Spinal cord (tissue), 10 donors: Measurements from ENCODE around the gene ZBBX. TPM values are rescaled to one million over a fixed set of nuclear protein-coding genes. Genes with fewer than 3 reads are reported as not detected.

ENCODE experiments used
- DNase-seq, 6 donors: peaks; one replicate each; pipeline versions ENCODE4 v3.0.0 to v3.0.0-alpha.2; 2013 to 2015; ENCODE audit warnings: low spot score in 6 of 6, low read depth in 4 of 6
- H3K27ac ChIP-seq: one replicate; pipeline ENCODE4 v1.5.1; 2013; ENCODE audit warnings: low read depth, low read length, control low read depth
- H3K27me3 ChIP-seq: one replicate; pipeline ENCODE4 v1.6.1; 2013; ENCODE audit warnings: low read length; ENCODE audit not compliant: control insufficient read depth, insufficient read depth
- H3K36me3 ChIP-seq: one replicate; pipeline ENCODE4 v1.6.1; 2013; ENCODE audit warnings: low read length; ENCODE audit not compliant: control insufficient read depth, insufficient read depth
- H3K4me1 ChIP-seq: one replicate; pipeline ENCODE4 v1.6.1; 2013; ENCODE audit warnings: low read length; ENCODE audit not compliant: control insufficient read depth, insufficient read depth
- H3K4me3 ChIP-seq: one replicate; pipeline ENCODE4 v1.5.1; 2013; ENCODE audit warnings: low read depth, low read length, control low read depth
- H3K9me3 ChIP-seq: one replicate; pipeline ENCODE4 v1.6.1; 2013; ENCODE audit warnings: low read length; ENCODE audit not compliant: control insufficient read depth, insufficient read depth
- WGBS: methylation state at CpG from one replicate; pipeline ENCODE4 v1.1.5; 2013; ENCODE audit warnings: missing lambda C conversion rate; ENCODE audit not compliant: insufficient coverage; 5-methylcytosine and 5-hydroxymethylcytosine counted together
- polyA plus RNA-seq, 2 donors: library from polyadenylated mRNA; unstranded; fragments of 120-200 nt; gene quantifications; one replicate each; pipeline ENCODE4 v1.2.1, GENCODE V29; 2013; ENCODE audit not compliant: insufficient read length in 2 of 2
- total RNA-seq, 2 donors: library from RNA; depleted of rRNA in 1 of 2; stranded (reverse); fragments of 120-200 nt in 1 of 2; fragments of >200 nt in 1 of 2; gene quantifications; one replicate each; pipeline versions ENCODE4 v1.2.3 to v1.2.4, GENCODE V29; 2013 to 2014
- donor health status: healthy.

Gene ZBBX
- total and polyA plus RNA-seq, 4 donors = 6.9 to 27.4 (median 11.5) TPM

DNA sequence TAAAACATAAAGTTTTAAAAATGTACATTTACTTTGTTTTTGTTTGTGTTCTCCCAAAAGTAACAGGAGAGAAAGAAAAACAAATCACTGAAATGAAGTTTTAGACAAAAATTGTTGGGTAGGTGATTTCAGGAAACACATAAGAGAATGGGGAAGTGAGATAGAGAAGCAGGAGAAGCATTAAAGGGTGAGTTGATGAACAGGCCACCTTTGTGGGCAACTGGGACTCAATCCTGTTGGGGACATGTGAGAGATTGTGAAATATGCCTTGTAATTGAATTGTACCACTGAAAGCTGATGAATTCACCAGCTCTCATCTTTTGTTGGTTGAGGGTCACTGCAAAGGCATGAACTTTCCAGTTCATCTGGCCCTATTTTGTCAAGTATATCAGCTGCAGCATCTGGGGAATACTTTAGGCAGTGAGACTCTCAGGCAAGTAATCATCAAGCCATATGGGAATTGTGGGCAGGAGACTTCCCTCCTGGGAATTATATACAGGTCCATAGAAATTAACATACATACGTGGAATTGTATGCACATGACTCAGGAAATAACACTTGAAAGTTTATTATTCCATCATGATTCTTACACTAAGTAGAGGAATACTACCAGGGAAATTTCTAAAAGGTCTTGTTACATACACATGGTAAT, 181.0 kb downstream of the ZBBX start:
- Histone ChIP-seq H3K27ac (no peak overlapping the region), H3K4me3 (no peak overlapping the region), H3K9me3 (no peaks in the 10 kb centered on the region), H3K36me3 (no peaks in the 10 kb centered on the region), H3K4me1 (no peaks in the 10 kb centered on the region), H3K27me3 (no peaks in the 10 kb centered on the region)
- DNase-seq = no peak
- no CpG with 5 or more reads among the region's 1 CpG for WGBS

Other genes with a start within 250 kb of the ZBBX start
- gene SERPINI2, start 93.7 kb upstream of the ZBBX start, total RNA-seq = 1 to 10 TPM; 5.7 to 6.3 TPM
- gene SERPINI2, start 93.7 kb upstream of the ZBBX start, polyA plus RNA-seq = 1 to 10 TPM; 5.2 to 5.8 TPM